NOMO-1 treated with DMSO at 0.1 percent for 48 hours (cell line): ENCODE results near the gene ALDH16A1.

ENCODE experiments used
- DNase-seq: peaks from one replicate; lab custom pipeline; 2025; ENCODE audit not compliant: unreplicated experiment; lab: John Stamatoyannopoulos, UW

ALDH16A1 gene

GRCh38 chr19:49423071-49423984, 29.7 kb upstream of the ALDH16A1 start, which contains the start of gene PTH2:
PTH2 (minus strand) TSS chr19:49423441; CDS start chr19:49423339, 102 bp downstream.
- no peak for DNase-seq

GRCh38 chr19:49423985-49424303, 29.1 kb upstream of the ALDH16A1 start:
- no peak for DNase-seq

- DNase-seq = no peak
These were observed 27.8 kb upstream of the ALDH16A1 start, which contains the start of gene GFY for GRCh38 chr19:49425178-49425577. GFY (plus strand) TSS chr19:49425388; CDS start chr19:49426431, 1,043 bp downstream.

- DNase-seq = no peak
These were observed 27.0 kb upstream of the ALDH16A1 start for GRCh38 chr19:49425922-49426592.

GRCh38 chr19:49427339-49427738, 25.7 kb upstream of the ALDH16A1 start:
- DNase-seq = no peak

- peak; percentile 3 for DNase-seq
These were observed 25.0 kb upstream of the ALDH16A1 start for GRCh38 chr19:49427855-49428546.

GRCh38 chr19:49428547-49429451, 24.2 kb upstream of the ALDH16A1 start:
- DNase-seq = no peak

- no peak for DNase-seq
These were observed 22.8 kb upstream of the ALDH16A1 start for GRCh38 chr19:49430172-49430677.

GRCh38 chr19:49430678-49431329, 22.2 kb upstream of the ALDH16A1 start:
- DNase-seq = peak; percentile 13

- DNase-seq = no peak
These were observed 21.7 kb upstream of the ALDH16A1 start for GRCh38 chr19:49431330-49431749.

- DNase-seq = no peak
These were observed 20.6 kb upstream of the ALDH16A1 start for GRCh38 chr19:49432141-49433073.

- DNase-seq = no peak
These were observed 19.7 kb upstream of the ALDH16A1 start for GRCh38 chr19:49433240-49433901.

- DNase-seq = no peak
These were observed 18.0 kb upstream of the ALDH16A1 start for GRCh38 chr19:49434907-49435583.

GRCh38 chr19:49435670-49436069, 17.4 kb upstream of the ALDH16A1 start:
- DNase-seq = no peak

- DNase-seq = no peak
These were observed 16.5 kb upstream of the ALDH16A1 start for GRCh38 chr19:49436381-49437017.

- no peak for DNase-seq
These were observed 15.8 kb upstream of the ALDH16A1 start for GRCh38 chr19:49437231-49437630.

GRCh38 chr19:49438261-49438660, 14.8 kb upstream of the ALDH16A1 start:
- DNase-seq = no peak
